ENCODE results near the gene FAM76B. TPM values are rescaled to one million over a fixed set of nuclear protein-coding genes. Genes with fewer than 3 reads are reported as not detected.

The FAM76B gene
- total RNA-seq, 2 experiments from 2014 or later, result 46.8 to 49.8 TPM

DNA sequence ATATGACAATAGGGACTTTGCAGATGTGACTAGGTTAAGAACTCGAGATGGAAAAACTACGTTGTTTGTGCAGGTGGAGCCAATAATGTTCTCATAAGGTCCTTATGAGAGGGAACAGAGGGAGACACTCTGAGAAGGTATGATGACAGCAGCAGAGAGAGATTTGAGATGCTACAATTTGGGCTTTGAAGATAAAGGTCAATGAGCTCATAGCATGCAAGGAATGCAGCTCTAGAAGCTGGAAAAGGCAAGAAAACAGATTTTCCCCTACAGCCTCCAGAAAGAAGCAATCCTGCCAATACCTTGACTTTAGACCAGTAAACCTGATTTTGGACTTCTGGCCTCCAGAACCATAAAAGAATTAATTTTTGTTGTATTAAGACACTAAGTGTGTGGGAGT, 21.1 kb downstream of the FAM76B start:
- H3K9me3 Mint-ChIP-seq, result no peaks in the 10 kb centered on the region
- H3K27me3 Mint-ChIP-seq, result no peaks in the 10 kb centered on the region
- no peak overlapping the region for H3K27ac Mint-ChIP-seq
- H3K36me3 Mint-ChIP-seq, result peaks cover 7% of the 10 kb centered on the region
- no peak overlapping the region for H3K4me3 Mint-ChIP-seq
- H3K4me1 Mint-ChIP-seq, result no peaks in the 10 kb centered on the region
- no peak for DNase-seq

DNA sequence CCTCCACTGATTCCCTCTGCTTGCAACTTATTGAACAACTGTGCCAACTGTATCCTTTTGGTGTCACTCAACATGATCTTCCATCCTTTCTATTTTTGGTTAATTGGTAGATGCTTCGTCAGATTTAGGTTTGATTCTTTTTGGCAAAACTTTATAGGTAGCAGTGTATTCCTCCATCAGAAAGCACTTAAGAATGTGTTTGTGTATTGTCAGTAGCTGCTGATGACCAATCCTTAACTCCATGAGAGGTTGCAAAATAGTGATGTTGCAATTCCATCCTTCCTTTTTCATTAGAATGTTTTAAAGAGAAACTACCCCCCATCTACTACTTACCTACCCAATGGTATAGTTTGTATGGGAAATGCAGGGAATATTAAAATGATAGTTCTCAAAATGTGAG, 22.1 kb downstream of the FAM76B start:
- H3K27ac Mint-ChIP-seq, result no peak overlapping the region
- DNase-seq, result no peak
- no peaks in the 10 kb centered on the region for H3K4me1 Mint-ChIP-seq
- H3K27me3 Mint-ChIP-seq, result no peaks in the 10 kb centered on the region
- H3K9me3 Mint-ChIP-seq, result no peaks in the 10 kb centered on the region
- H3K4me3 Mint-ChIP-seq, result no peak overlapping the region
- peaks cover 4% of the 10 kb centered on the region for H3K36me3 Mint-ChIP-seq

DNA sequence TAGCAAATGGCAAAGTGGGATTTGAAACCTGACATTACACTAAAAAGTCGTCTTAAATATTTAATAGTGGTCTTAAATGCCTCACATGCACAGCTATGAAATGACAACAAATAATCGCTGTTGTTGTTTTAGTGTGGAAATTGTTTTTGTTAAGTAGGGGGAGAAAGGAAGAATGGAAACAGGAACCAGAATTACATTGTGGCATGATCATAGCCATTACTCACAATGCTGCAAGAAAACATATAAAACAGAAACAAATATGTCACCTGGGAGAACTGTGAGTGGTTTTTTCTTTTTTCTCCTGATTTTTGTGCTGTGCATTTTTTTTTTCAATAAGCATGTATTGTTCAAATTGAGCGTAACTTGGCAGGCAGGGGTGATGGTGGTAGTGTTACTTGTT, 22.9 kb downstream of the FAM76B start:
- H3K4me1 Mint-ChIP-seq, result no peaks in the 10 kb centered on the region
- H3K36me3 Mint-ChIP-seq, result peaks cover 3% of the 10 kb centered on the region
- no peak overlapping the region for H3K27ac Mint-ChIP-seq
- DNase-seq, result no peak
- no peaks in the 10 kb centered on the region for H3K27me3 Mint-ChIP-seq
- no peak overlapping the region for H3K4me3 Mint-ChIP-seq
- no peaks in the 10 kb centered on the region for H3K9me3 Mint-ChIP-seq

DNA sequence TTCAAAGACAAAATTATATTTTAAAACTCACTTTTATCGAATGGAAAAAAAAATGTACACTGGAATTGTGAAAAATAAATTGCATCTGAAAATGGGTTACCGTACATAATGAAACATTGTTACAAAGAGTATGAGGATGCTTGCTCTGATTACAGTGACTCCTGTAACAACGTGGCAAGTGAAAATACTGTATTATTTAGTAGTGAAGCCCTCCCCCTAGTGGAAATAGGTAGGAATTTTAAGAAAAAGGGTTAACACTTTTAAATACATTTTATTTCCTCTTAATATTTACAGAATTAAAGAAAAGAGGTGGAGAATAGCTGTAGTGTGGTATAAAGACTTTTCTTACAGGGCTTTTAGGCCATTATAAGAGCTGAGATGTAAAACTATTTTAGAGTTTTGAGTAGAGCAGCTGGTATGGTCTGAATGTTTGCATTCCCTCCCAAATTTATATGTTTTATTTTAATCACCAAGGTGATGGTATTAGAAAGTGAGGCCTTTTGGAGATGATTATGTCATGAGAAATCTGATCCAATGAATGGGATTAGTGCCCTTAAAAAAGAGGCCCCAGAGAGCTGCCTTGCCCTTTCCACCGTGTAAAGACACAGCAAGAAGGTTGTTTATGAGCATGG, 25.2 kb downstream of the FAM76B start:
- Mint-ChIP-seq H3K36me3 (peaks cover 3% of the 10 kb centered on the region), H3K9me3 (no peaks in the 10 kb centered on the region), H3K4me1 (no peaks in the 10 kb centered on the region), H3K4me3 (no peak overlapping the region), H3K27me3 (no peaks in the 10 kb centered on the region), H3K27ac (no peak overlapping the region)
- no peak for DNase-seq

DNA sequence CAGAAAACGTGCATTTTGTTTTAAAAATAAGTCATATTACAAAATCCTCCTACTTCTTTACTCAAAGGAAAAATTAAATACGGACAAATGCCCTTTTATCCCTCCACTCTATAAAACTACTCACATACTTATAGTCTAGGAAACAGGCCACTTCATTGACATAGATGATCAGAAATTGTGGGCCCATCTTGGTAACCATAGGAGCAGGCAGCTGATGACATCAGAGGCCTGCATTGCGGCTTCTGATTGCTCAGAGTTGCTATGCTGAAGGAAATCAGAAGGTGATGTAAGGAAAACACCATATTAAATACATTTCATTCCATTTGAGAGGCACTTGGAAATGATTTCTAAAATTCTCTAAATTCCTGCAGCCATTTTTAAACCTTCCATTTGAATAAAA, 27.0 kb downstream of the FAM76B start:
- Mint-ChIP-seq H3K4me3 (no peak overlapping the region), H3K27me3 (peaks cover 4% of the 10 kb centered on the region), H3K27ac (no peak overlapping the region), H3K9me3 (no peaks in the 10 kb centered on the region), H3K4me1 (no peaks in the 10 kb centered on the region), H3K36me3 (no peaks in the 10 kb centered on the region)
- DNase-seq, result no peak

DNA sequence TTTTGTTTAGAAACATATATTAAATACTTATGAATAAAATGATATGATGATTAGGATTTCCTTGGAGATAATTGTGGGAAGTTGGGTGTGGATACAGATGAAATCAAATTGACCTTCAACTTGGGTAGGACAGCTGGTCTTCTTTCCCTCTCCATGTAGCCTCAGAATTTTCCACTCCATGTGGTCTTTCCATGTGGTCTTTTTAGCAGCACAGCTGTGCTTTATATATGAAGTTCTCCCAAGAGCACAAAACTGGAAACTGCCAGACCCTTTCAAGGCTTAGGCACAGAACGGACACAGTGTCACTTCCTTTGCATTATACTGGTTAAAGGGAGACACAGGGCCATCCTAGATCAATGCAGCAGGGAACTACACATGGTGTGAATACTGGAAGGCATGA, 28.6 kb downstream of the FAM76B start:
- H3K9me3 Mint-ChIP-seq, result no peaks in the 10 kb centered on the region
- peaks cover 4% of the 10 kb centered on the region for H3K27me3 Mint-ChIP-seq
- H3K4me1 Mint-ChIP-seq, result no peaks in the 10 kb centered on the region
- DNase-seq, result no peak
- H3K27ac Mint-ChIP-seq, result no peak overlapping the region
- H3K36me3 Mint-ChIP-seq, result no peaks in the 10 kb centered on the region
- no peak overlapping the region for H3K4me3 Mint-ChIP-seq

DNA sequence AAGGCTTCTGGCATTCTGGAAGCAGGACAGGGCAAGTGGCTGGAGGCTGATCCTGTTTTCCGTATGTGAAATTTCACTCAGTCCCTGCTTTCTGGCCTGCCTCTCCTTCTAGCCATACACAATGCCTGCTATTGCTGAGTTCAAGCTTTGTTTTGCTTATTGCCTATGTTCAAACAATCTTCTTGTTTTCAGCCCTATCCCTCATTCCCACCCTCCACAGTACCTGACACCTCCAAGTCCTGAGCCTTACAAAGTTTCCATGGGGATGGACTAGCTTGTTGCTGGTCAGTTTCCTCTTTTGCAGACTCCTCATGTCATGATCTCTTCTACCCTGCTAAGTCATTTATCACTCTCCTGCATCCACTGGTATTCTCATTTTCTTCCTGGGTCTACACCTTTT, 38.1 kb downstream of the FAM76B start:
- Mint-ChIP-seq H3K4me1 (no peaks in the 10 kb centered on the region), H3K4me3 (no peak overlapping the region), H3K9me3 (no peaks in the 10 kb centered on the region), H3K27me3 (peaks cover 10% of the 10 kb centered on the region), H3K36me3 (no peaks in the 10 kb centered on the region), H3K27ac (no peak overlapping the region)
- DNase-seq, result no peak

DNA sequence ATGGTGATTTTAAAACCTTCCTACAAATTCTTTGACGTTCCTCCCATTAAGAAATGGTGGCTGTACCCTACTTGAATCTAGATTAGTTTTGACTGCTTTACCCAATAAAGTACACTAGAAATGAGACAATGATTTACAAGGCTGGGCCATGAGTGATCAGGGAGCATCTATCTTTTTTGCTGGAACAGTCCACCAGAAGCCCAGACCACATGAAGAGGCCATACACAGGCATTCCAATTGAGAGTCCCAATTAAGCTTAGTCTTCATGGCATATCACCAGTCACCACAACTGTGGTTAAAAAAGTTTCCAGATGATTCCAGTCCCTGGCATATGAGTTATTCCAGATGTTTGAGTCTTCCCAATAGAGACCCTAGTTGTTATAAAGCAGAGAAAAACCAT, 39.5 kb downstream of the FAM76B start:
- Mint-ChIP-seq H3K36me3 (no peaks in the 10 kb centered on the region), H3K27me3 (peaks cover 12% of the 10 kb centered on the region), H3K4me3 (no peak overlapping the region), H3K27ac (no peak overlapping the region), H3K4me1 (no peaks in the 10 kb centered on the region), H3K9me3 (no peaks in the 10 kb centered on the region)
- no peak for DNase-seq

DNA sequence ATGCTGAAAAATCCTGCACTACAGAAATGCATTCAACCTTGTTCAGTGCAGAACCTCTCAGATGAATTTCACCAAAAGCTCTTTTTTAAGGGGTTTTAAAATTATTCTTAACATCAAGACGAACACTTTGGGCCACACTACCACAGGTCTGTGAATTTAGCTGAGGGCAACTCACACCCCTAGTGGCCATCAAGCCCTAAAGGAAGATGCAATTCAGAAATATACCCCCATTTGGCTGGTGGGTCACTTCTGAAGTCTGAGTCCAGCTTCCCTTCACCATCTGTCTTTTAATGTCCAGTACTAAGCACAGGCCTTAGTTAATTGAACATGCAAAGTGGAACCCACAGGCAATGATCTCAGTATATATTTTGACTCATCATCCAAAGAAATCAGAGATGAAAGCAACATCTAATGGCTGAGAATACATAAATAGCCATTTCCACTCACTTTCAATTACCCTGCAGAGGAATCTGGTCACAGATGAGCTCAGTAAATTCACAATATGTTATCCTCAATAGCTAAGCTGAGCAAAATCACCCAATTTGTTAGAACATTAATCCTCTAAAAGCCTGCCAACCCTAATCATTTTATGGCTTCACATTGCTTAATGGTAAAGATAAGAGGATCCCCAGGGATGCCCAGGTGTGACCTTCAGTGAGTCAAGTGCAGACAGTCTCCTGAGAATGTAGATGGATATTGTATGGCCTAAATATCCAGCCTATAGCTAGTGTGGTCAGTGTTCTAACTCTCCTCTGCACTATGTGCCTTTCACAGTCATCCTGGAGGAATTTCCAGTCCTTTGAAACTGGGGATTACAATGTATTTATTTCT, 50.3 kb downstream of the FAM76B start:
- no peaks in the 10 kb centered on the region for H3K9me3 Mint-ChIP-seq

DNA sequence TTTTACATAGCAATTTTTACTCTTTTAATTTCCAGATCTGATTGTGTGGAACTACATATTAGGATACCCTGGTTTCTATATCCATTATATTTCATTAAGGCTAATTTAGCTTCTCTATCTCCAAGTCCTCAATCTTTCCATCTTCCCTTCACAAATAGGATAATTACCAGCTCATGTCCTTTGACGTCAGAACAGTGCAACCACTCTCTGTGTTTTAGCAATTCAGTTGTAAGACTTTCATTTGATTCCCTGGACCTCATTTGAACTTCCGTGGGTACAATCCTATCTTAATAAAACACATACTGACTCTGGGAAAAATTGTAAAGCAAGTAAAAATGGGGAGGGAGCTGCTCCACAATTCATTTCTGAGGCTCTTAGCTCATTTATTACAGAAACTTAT, 52.8 kb downstream of the FAM76B start:
- peaks cover 16% of the 10 kb centered on the region for H3K27me3 Mint-ChIP-seq
- H3K9me3 Mint-ChIP-seq, result no peaks in the 10 kb centered on the region
- no peak overlapping the region for H3K27ac Mint-ChIP-seq
- DNase-seq, result no peak
- no peaks in the 10 kb centered on the region for H3K36me3 Mint-ChIP-seq
- H3K4me3 Mint-ChIP-seq, result no peak overlapping the region
- H3K4me1 Mint-ChIP-seq, result peaks cover 8% of the 10 kb centered on the region

More for the DNA sequence above, 50.3 kb downstream of the FAM76B start:
- peaks cover 10% of the 10 kb centered on the region for H3K27me3 Mint-ChIP-seq
- H3K27ac Mint-ChIP-seq, result no peak overlapping the region
- H3K4me3 Mint-ChIP-seq, result no peak overlapping the region
- H3K36me3 Mint-ChIP-seq, result no peaks in the 10 kb centered on the region
- no peak for DNase-seq
- peaks cover 2% of the 10 kb centered on the region for H3K4me1 Mint-ChIP-seq

DNA sequence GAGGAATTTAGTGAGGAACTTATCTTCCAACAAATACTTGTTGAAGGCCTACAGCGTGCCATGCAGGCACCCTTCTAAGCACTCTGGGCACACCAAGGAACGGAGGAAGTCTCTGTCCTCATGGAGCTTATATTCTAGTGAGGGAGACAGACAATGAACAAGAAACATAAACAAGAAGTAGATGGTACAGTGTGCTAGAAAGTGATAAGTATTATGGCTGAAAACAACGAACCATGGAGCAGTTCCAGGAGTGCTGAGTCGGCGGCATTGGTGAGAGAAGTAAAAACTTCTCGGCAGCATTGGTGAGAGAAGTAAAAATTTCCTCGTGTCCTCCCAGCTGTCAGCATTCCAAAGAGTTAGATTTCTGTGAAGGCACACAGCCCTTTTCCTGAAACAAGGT, 53.2 kb downstream of the FAM76B start:
- no peak for DNase-seq
- Mint-ChIP-seq H3K27ac (no peak overlapping the region), H3K4me1 (peaks cover 8% of the 10 kb centered on the region), H3K27me3 (peaks cover 16% of the 10 kb centered on the region), H3K9me3 (no peaks in the 10 kb centered on the region), H3K36me3 (no peaks in the 10 kb centered on the region), H3K4me3 (no peak overlapping the region)

DNA sequence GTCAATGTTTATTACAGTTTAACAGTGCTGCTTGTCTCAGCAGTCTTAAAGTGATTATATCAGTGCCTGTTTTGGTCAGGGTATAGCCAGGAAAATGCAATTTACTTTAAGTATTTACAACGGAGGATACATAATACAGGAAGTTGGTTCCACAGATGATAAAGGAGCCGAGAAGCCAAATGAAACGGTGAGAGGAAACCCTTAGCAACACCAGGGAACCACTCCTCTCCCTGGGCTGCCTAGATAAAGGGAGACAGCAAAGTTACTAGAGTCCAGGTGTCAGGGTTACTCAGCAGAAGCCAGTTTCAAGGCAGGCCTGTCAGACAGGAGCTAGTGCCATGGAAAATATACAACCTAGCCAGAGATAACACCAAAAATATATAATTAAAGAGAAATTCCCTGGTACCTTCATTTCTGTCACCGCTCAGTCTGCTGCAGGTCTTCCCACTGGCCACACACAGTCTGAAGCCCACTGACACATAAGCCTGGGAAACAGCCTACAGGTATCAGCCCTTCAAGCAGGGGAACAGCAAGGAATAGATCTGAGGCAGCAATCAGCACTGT, 55.5 kb downstream of the FAM76B start:
- DNase-seq, result no peak
- Mint-ChIP-seq H3K27ac (no peak overlapping the region), H3K27me3 (peaks cover 16% of the 10 kb centered on the region), H3K9me3 (no peaks in the 10 kb centered on the region), H3K4me3 (no peak overlapping the region), H3K4me1 (peaks cover 8% of the 10 kb centered on the region), H3K36me3 (no peaks in the 10 kb centered on the region)

DNA sequence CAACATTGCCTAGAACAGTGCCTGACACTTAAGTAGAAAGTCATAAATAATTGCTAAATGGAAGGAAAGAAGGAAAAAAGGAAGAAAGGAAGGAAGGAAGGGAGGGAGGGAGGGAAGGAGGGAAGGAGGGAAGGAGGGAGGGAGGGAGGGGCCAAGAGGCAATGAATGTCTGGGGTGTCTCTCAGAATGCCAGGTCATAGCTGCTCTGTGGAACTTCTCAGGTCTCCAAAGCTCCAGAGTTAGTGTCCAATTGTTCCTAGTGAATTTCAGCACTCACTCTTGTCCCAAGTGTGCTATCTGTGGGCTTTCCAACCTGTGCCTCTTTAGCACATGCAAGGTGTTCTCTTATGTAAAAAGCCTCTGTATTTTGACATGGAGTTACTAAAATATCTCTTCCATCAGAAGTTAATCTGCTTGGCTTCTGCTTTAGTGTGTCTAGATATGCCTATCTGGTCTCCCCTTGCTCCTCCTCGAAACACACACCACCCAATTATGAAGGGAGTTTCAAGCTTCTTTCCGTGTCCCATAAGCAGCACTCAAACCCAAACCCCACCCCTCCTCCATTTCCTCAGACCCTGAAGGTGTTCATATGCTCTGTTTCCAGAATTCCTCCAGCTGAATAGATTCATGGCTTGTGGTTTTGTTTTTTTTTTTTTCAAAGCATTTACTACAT, 56.5 kb downstream of the FAM76B start:
- Mint-ChIP-seq H3K9me3 (no peaks in the 10 kb centered on the region), H3K4me1 (peaks cover 8% of the 10 kb centered on the region), H3K27ac (no peak overlapping the region), H3K27me3 (peaks cover 16% of the 10 kb centered on the region), H3K4me3 (no peak overlapping the region), H3K36me3 (no peaks in the 10 kb centered on the region)
- no peak for DNase-seq

DNA sequence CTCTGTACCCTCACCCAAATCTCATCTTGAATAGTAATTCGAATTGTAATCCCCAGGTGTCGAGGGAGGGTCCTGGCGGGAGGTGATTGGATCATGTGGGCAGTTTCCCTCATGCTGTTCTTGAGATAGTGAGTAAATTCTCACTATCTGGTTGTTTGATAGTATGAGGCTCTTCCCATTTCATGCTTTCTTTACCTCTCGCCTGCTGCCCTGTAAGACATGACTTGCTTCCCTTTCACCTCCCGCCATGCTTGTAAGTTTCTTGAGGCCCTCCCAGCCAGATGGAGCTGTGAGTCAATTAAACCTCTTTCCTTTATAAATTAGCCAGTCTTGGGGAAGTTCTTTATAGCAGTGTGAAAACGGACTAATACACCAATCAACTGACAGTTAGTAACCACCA, 60.1 kb downstream of the FAM76B start:
- Mint-ChIP-seq H3K36me3 (no peaks in the 10 kb centered on the region), H3K4me1 (peaks cover 7% of the 10 kb centered on the region), H3K4me3 (no peak overlapping the region), H3K9me3 (no peaks in the 10 kb centered on the region), H3K27me3 (peaks cover 10% of the 10 kb centered on the region), H3K27ac (no peak overlapping the region)
- DNase-seq, result no peak

DNA sequence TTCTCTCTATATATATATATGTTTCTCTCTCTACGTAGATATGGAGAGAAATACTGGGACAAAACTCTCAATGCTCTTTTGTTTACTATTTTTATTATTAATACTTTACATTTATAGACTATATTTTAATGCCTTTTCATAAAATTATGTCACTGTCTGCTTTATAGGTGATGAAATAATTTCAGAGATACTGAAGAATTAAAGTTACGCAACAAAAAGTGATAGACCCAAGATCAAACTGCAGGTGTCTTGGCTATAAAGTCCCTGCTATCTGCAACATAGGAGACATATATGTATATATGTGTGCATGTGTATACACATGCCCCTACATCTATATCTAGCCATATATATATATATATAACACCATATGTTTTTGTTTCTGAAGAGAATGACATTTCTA, 60.8 kb downstream of the FAM76B start:
- peaks cover under 1% of the 10 kb centered on the region for H3K4me1 Mint-ChIP-seq
- H3K9me3 Mint-ChIP-seq, result no peaks in the 10 kb centered on the region
- peaks cover 6% of the 10 kb centered on the region for H3K27me3 Mint-ChIP-seq
- H3K4me3 Mint-ChIP-seq, result no peak overlapping the region
- H3K27ac Mint-ChIP-seq, result no peak overlapping the region
- H3K36me3 Mint-ChIP-seq, result no peaks in the 10 kb centered on the region
- DNase-seq, result no peak

Data from activated naive CD8-positive, alpha-beta T cell treated with anti-CD3 and anti-CD28 coated beads for 36 hours (primary cell).